ENCODE measurements around the gene ENOX1.
"Not testable (repeated sequence)": the region's sequence is repeated elsewhere in the genome, so short reads cannot be mapped to it uniquely, and the experiment has no call there.

The ENOX1 gene

DNA sequence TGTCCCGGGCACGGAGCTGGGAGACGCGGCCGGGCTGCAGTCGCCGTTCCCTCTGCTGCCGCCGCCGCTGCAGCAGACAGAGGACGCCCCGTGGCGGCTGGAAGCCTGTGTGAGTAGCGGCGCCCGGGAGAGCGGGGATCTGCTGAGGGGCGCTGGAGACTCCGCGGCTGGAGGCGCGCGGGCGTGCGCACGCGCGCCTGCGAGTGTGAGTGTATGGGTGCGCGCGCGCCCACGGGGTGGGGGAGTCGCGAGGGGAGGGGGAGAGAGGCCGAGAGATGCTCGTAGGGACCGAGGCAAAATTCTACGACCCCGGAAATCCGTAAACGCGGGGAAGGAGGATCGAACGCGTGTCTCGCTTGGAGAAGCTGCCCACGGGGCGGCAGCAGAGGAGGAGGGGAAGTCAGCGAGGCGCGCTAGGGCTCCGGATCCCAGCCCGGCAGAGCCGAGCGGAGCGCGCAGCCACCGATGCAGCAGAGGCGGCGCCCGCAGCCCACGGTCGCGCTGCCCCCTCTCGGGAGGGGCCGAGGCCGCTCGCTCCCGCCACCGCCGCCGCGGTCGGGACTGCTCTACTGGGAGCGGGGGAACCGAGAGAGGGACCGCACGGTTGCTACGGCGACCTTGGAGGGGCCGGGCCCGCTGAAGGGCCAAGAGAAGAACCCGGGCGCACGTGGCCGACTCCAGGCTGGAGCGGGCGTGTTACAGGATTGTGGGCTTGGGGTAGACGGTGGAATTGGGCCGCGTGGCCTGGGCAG, at the start of gene ENOX1:
ENOX1 (minus strand) TSS at position 207 of the 752 bp plus-strand sequence.
- peak; percentile 13 for DNase-seq

DNA sequence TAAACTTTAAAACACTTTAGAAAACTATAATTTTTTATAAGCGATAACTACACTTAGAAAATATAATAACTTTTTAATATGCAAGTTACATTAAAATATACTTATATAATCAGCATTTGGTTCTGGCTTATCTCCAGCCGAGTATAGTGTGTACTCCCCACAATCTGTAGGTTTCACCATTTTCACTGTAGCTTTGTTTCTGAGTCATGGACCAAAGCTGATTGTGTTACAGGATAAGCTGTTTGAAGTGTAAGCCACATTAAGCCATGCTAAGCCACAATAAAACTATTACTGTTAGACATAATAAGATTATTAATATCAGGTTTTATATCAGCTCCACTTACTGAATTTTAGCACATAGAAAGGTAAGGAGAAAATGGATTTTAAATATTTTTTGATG, 48.9 kb upstream of the ENOX1 start:
- peak; percentile 64 for DNase-seq

DNA sequence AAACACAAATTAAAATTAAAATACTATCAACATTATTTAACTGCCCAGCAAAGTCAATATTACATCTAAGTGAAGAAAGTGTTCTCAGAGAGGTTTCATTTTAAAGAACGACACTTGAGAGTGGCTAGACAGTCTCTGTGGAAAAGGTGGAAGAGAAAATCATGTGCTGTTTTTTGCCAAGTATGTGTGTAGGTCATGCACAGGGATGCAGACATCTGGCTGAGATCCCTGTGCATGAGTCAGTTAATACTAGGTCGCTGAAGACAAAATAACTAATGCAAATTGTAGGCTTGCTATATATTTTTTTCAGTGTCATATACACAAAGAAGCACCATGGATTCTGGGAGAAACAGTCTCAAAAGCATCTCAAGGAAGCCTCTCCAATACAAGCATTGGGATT, 44.3 kb upstream of the ENOX1 start:
- DNase-seq = no peak

DNA sequence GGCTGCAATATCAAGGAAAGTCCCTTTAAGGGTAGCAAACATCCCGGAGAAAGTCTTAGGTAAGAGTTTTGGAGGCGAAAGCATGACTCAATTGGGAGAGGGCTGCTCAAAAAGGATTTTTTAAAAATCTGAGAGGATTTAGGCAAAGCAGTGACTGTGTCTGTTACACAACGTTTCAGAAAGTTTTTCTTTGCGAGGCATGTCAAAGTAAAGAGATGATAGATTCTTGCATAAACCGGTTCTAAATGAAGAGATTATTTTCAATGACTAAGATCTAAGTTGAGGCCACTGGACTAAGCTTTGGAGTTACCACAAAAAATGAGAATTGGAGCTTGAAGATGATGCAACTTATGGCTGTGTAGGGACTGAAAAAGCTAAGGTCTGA, 43.7 kb upstream of the ENOX1 start:
- DNase-seq = no peak

DNA sequence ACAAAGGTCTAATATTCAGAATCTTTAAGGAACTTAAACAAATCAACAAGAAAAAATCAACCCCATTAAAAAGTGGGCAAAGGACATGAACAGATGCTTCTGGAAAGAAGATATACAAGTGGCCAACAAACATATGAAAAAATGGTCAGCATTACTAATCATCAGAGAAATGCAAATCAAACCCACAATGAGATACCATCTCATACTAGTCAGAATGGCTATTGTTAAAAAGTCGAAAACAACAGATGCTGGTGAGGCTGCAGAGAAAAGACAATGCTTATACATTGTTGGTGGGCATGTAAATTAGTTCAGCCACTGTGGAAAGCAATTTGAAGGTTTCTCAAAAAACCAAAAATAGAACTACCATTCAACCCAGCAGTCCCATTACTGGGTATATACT, 37.9 kb upstream of the ENOX1 start:
- DNase-seq = not testable (repeated sequence)

DNA sequence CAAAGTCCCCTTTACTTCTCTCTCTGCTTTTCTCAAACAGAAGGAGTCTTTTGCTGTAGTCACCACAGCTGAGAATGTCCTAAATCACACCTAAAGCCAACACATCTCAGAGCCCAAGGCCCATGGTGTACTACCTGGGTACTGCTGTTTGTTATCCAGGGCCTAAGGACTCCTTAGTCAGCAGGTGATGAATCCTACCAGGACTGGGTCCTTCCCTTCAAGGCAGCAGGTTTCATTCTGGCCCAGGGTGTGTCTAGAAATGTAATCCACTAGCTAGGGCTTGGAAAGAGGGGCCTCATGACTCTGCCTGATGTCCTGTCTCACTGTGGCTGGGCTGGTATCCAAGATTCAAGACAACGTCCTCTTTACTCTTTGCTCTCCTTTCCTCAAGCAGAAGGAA, 36.2 kb upstream of the ENOX1 start:
- DNase-seq = no peak

DNA sequence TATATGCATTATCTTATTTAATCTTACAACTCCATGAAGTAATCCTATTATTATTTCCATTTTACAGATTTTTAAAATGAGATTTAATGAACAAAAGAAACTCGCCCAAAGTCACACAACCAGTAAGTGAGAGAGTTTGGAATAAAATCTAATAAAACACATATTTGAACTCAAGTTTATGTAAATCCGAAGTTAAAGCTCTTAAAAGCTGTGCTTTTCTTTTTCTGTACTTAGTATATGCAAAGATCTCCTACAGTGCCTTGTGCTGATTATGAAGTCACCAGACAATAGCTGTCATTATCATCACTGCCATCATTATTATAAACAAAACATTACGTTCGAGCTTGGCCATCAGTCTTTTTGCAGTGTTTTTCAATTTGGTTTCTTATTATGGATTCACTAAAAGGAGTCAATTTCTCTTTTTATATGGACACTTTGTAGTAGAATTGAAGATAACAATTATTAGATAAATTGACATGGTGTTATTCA, 29.7 kb upstream of the ENOX1 start:
- no peak for DNase-seq

DNA sequence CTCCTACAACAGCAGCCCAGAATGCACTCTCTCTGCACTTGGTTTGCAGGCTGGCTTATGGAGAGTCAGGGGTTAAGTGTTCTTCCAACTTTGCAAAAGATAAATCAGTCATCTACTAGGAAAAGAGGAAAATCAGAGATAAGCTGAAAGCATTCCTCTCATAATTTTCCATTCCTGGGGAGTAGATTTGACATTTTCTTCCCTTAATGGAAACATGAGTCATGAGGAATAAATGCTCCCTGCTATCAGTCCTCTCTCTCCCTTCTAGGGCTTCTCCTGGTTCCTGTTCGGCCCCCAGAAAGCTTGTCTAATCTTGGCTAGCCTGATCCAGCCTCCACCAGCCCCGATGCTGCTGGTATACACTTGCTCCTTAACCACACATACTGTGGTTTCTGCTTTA, 28.4 kb upstream of the ENOX1 start:
- no peak for DNase-seq

DNA sequence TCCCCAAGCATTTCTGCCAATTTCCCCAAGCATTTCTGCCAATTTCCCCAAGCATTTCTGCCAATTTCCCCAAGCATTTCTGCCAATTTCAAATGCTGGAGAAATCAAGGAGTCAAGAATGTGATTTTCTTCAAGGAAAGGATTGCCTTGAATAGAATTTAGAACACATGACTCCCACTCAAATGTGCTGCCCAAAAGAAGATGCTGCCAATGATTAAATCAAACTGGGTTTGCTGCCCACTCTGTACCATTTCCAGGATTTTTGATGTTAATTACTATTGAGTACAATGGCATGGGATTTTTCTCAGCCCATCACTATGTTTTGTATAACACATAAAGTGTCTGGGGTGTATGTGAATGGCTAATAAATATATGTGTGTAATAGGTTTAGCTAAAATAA, 21.9 kb upstream of the ENOX1 start:
- no peak for DNase-seq

DNA sequence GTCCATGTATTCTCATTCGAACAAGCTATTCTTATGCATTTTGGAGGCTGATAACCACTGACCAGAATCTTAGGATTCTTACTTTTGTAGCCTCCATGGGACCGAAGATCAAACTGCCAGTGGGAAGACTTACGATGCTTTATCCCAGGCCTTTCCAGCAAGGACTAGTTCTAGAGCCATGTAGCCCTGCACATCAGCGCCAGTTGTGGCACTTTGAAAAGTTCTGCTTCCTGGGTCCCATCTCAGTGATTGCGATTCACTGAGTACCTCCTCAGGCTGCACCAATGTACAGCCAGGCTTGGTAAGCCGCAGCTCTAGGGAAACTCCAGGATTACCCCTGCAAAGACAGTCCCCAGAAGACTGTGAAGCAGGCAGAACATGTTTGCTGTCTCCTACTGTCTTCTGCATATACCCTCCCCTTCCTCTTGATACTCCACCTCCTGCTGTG, 18.9 kb upstream of the ENOX1 start:
- no peak for DNase-seq

DNA sequence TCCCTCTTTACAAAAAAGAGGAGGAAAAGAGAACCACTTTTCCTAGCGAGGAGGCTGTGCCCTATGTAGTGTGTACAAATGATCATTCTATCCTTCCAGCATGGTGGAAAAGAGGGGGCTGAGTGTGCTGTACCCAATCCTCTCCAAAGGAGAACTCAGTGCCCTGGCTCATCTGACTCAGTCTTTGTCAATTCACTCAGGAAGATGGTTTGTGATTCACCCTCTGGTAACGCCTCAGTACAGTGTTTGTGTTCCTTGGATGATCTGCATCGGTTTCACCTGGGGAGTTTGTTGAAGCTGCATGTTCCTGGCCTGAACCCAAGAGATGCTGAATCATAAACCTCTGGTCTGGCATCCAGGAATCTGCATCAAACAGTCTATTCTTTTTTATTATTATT, 18.3 kb upstream of the ENOX1 start:
- DNase-seq = no peak

DNA sequence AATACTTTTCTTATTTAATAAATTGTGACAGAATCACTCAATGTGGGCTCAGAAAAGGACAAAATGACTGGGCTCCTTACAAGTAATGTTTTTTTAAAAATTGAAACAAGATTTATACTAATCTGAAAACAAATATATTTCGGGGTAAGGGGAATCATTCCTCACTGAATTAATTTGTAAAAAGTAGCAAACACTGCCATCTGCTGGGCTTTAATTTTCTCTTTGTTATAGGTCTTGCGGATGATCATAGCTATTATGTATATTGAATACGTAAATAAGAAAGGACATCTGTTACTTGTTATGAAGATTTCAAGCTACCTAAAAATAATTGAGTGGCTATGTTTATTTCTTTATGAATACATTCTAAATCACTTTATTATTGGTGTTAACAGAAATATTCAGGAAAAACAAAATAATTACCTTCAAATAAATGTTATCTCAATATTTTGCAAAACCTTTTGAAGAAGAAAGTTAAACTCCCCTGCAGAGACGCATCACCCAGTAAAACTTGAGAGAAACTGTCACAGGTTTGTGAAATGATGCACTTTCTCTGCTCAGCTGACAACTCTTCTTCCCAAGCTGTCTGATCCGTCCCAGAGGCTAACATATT, 17.8 kb upstream of the ENOX1 start:
- DNase-seq = peak; percentile 71

DNA sequence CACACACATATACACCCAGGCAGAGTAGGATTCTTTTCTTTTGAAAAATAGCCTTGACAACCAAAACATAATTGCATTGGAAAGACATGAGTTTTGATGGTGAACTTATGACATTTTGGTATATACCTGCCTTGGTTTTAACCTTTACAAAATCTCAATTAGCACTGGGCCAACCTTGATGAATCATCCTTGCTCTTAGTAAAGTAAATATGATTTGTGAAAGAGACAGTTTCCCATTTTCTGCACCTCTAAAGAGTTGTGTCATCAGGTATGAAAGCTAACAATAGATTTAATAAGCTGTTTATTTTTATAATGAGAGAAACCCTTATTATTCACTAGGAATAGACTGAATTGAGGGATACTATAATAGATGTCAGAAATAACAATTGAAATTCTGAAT, 15.7 kb upstream of the ENOX1 start:
- no peak for DNase-seq

DNA sequence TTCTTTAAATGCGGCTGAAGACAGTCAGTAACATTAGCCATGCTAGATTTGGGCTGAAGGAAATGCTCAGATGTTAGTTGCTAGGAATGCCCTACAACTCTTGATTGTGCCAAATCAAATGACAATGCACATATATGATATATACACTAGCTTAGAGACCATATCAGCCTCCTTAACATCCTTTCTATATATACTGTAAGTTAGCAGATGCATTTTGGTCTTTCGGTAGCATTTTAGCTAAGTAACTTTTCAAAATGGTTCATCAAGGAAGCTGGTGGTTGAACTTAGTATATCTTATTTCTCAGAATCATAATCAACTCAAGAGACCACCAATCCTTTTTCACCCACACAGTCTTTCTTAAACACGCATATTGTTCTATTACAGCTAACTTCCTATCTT, 14.1 kb upstream of the ENOX1 start:
- no peak for DNase-seq

DNA sequence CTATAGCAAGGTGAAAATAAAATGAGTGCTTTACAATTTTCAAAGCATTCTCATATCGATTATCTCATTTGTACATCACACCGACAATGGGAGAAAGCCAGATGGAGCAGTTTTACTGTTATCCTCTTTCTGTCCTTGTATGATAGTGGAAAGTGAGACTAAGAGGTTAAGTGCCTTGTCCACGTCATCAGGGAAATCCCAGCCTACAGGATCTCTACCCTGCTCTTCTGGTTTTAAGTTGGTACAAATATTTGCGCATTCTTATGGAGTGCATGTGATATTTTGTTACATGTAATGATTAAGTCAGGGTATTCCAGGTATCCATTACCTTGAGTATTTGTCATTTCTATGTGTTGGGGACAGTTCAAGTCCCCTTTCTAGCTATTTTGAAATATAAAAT, 12.4 kb upstream of the ENOX1 start:
- DNase-seq = no peak

DNA sequence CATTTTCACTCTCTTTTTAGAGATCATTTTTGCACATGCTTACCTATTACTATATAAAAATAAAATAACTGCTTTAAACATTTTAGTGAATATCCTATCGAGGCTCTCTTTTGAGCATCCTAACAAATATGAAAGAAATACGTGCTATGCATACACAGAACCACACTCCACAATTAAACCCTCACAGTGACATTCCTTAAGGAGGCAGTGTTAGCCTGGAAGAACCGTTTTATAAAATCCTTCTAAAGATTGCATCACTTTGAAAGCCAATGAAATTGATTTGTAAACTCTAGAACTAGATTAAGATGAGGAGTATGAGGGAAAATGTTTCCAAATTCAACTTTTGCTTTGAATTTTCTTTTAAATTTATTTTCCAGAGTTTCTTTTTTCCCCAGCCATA, 11.1 kb upstream of the ENOX1 start:
- no peak for DNase-seq

DNA sequence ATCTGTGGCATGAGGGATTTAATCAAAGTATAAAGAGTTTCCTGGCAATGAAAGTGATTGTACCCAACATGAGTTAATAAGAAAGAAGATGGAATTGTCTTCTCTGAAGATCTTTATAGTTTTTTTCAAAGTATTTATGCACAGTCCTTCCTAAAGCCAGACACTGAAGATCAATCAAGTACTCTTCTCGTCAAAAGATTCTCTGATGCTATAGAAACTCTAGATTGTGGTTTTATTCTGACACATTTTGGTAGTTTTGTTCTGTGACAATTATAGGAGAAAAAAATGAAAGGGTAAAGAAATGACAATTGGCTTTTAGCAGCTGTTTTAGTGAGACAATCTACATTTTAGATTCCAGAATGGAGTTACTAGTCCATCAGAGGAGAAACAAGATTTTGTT, 10.4 kb upstream of the ENOX1 start:
- DNase-seq = no peak

DNA sequence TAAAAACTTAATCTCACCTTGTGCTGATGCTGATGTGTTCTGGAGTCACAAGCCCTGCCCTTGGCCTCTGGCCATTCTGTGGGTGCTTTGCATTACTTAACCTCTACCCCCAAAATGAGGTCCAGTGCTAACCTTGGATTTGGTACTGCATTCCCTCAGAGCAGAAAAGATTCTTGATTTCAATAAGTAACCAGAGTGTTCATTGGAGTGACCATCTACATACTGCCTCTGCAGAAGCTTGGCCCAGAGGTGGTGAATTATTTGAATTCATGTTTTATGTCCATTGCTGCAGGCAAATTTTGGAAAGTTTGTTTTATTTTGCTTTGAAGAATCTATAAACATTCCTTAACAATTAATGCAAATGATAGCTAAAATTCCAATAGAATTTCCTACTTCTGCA, 7.6 kb upstream of the ENOX1 start:
- DNase-seq = no peak

DNA sequence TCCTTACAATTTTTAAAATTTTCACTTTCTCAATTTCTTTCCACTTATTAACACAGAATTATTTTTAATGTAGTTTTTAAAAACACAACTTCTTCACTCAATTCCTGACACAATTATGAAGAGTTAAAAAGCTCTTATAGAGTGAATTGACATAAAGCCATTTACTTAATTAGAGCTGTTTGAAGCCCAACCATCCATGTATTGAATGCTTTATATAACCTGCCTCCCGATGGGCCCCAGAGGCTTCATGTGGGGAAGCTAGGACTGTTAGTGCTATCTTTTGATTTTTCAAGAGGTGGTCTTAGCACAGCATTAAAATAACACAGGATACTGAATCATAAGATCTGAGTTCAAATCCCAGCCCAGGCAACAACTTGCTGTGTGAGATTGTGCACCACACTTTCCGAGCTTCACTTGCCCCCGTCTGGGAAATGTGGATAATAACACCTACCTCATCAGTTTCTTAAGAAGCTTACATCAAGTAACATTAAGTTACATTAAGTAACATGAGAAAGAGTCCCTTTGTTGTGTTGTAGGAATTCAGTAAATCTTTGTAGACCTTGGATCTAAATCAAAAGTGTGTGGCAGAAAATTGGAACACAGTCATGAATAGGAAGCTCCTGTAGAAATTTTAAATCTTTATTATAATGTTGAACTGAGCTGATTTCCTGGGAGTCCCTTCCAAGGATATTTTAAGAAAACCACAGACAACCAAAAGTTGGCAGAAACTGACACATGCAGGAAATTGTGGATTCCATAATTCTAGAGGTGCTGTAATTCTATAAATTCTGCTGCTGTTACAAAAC, 5.5 kb upstream of the ENOX1 start:
- no peak for DNase-seq

DNA sequence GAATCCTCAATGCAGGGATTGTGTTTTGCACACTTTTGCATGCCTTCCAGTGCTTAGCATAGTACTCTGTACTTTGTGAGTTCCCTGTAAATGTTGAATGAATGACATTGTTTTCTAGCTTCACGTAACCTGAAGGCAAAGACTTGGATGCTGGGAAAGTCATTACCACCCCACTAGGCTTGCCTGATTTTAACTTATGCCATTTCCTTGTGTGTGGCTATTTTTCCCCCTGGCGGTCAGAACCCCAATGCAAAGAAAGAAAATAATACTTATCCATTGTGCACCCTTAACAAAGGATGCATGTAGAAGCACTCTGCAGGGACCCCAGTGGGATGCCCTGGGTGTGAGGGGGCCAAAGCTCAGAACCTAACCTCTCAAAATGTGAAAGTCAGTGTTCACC, 1.2 kb upstream of the ENOX1 start:
- DNase-seq = peak; percentile 15

DNA sequence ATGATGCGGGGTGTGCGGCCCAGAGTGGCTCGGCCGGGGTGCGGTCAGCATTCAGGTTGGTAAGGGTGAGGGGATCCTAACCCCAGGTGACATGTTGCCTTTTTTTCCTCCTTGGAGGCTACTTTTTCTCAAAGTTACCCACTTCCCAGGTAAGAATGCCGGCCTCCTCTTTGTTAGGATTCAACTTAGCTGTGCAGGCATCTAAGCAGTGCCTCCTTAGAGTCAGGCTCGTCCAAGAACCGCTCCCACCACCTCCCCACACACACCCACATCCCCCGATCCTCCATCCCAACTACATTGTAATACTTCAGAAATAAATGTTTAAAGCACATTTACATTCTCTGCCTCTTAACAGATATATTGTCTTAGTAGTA, 733 bp upstream of the ENOX1 start:
- no peak for DNase-seq

DNA sequence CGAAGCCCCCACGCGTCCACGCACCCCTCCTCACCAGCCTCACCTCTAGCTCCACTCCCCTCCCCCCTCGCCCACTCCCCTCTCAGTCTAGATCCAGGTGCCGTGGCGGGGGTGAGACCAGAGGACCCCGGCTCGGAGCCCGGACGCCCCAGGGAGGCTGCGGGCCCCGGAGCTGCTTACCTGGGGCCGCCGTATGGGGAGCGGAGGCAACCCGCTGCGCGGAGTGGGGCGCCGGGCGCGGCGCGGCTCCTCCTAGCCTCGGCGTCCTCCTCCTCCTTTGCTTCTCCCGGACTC, 353 bp downstream of the ENOX1 start:
- DNase-seq = no peak

DNA sequence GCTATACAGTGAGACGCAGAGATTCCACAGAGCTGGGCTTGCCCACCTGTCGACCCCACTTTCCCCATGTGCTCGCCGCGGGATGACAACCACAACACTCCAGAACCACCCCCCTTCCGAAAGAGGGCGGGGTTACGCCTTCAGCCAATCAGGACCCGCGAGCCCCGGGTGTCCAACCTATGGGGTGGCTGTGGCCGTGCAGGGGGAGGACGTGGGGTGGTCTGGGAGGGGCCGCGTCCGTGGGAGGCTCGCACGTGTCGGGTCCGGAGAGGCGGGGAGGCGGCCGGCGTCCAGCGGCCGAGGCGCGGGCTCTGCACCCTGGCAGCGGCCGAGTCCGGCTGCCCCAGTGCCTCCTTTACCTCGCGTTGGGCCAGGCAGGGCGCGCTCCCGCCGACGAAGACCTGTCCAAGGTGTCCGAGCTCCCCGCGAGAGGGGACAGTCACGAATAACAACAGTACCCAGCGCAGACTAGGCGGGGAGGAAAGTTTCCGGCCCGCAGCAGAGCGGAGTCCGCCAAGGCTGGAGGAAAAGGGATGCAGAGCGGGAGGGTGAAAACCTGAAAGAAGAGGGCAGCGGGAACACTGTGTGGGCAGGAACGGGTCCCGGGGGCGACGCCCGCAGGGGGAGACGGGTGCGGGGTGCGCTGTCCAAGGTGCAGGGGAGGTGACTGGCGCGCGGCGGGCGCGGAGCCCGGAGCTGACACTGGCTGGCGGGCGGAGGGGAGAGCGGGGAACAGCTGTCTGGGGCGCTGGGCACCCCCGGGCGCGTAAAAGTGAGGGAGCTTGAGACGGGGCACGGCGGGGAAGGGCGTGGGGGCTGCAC, 911 bp downstream of the ENOX1 start:
- DNase-seq = peak; percentile 6

All from hematopoietic multipotent progenitor cell treated with erythropoietin and hydrocortisone succinate and interleukin-3 and kit ligand, for 8 days (in vitro differentiated cells).